ENCODE measurements around the gene NFATC2.

DNA sequence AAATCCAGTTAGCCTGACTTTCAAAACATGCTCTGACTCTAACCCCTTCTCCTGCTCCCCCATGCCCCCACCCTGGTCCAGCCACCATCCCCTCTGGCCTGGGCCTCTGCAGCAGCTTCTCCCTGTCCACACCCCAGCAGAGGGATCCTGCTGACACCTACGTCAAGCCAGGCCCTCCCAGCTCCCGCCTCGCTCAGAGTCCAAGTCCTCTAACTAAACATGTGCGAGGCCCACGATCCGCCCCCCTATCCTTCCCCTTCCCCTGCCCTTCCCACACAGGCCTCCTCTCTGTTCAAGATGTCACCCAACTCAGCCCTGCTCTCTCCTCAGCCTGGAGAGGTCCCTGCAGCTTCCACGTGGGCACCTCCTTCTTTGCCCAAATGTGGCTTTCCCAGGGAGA, 33.7 kb downstream of the NFATC2 start:
- TF ChIP-seq EZH2 (IDR thresholded peaks at IDR 0.05; ENCODE audit: borderline replicate concordance, low read length) = no peak
- TF ChIP-seq, protein P1, sequence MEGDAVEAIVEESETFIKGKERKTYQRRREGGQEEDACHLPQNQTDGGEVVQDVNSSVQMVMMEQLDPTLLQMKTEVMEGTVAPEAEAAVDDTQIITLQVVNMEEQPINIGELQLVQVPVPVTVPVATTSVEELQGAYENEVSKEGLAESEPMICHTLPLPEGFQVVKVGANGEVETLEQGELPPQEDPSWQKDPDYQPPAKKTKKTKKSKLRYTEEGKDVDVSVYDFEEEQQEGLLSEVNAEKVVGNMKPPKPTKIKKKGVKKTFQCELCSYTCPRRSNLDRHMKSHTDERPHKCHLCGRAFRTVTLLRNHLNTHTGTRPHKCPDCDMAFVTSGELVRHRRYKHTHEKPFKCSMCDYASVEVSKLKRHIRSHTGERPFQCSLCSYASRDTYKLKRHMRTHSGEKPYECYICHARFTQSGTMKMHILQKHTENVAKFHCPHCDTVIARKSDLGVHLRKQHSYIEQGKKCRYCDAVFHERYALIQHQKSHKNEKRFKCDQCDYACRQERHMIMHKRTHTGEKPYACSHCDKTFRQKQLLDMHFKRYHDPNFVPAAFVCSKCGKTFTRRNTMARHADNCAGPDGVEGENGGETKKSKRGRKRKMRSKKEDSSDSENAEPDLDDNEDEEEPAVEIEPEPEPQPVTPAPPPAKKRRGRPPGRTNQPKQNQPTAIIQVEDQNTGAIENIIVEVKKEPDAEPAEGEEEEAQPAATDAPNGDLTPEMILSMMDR (conservative IDR thresholded peaks at IDR 0.05 in 1 of 2, IDR thresholded peaks at IDR 0.05 in 1 of 2; ENCODE audit: extremely low read depth in 1 of 2, insufficient read depth in 1 of 2, low read depth in 1 of 2, low read length in 2 of 2) = no peak

Data from mammary epithelial cell (primary cell).